ENCODE measurements around the gene ADAM23.

Gene ADAM23

DNA sequence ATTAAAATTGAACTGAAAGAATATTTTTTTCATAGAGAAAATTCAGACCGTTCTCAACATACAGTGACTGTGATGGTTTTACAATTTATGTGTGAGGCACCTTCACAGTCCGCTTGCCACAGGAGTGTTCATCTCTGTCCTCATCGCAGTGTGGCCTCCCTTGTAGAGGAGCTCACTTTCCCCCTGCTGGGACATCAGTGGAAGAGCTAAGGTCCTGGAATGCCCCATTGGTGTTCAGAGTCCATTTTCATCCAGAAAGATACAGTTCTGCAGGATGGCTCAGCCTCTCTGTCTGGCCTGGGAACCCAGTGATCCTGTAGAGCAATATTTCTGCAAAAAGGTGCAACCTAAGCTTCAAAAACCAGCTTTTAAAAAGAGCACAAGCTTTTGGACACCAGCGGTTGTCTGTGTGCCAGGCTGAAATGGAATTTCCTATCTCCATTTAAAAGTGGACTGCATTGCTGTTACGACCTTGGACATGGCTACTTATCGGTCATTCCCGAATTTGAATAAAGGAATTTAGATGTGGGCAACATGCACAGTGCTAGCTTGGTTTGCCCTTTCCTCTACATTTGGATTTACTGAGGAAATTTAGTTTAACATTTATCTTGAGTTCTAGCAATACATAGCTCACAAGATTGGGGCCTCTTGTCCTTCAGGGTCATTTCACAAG lies 172.2 kb downstream of the ADAM23 start:
- Histone ChIP-seq H3K4me3 (ENCODE audit: low read depth, low read length) (no peak overlapping the region), H3K27ac (no peak overlapping the region), H3K36me3 (no peaks in the 10 kb centered on the region), H3K27me3 (ENCODE audit: insufficient read depth, low read depth, severe bottlenecking) (no peaks in the 10 kb centered on the region), H3K9me3 (ENCODE audit: severe bottlenecking) (no peaks in the 10 kb centered on the region)
- DNase-seq = no peak
- TF ChIP-seq, protein P1, sequence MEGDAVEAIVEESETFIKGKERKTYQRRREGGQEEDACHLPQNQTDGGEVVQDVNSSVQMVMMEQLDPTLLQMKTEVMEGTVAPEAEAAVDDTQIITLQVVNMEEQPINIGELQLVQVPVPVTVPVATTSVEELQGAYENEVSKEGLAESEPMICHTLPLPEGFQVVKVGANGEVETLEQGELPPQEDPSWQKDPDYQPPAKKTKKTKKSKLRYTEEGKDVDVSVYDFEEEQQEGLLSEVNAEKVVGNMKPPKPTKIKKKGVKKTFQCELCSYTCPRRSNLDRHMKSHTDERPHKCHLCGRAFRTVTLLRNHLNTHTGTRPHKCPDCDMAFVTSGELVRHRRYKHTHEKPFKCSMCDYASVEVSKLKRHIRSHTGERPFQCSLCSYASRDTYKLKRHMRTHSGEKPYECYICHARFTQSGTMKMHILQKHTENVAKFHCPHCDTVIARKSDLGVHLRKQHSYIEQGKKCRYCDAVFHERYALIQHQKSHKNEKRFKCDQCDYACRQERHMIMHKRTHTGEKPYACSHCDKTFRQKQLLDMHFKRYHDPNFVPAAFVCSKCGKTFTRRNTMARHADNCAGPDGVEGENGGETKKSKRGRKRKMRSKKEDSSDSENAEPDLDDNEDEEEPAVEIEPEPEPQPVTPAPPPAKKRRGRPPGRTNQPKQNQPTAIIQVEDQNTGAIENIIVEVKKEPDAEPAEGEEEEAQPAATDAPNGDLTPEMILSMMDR (IDR thresholded peaks at IDR 0.05; ENCODE audit: low read depth, low read length) = no peak

DNA sequence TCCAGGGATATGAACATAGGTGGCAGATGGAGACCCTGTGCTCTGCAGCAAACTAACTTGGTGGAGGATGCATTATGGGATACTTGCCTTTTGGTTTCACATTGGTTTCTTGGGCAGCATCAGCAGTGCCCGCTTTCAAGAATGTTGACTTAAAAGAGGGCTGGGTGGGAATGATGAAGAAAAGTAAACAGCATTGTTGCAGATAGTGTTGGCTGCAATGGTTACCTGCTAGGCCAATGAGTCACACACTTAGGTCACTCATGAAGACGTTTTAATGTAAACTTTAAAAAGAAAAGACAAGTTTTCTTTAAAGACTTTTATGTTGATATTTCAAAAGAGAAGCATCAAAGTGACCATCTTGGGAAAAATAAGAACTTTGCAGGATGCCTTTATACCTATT lies 172.8 kb downstream of the ADAM23 start:
- no peak for DNase-seq

DNA sequence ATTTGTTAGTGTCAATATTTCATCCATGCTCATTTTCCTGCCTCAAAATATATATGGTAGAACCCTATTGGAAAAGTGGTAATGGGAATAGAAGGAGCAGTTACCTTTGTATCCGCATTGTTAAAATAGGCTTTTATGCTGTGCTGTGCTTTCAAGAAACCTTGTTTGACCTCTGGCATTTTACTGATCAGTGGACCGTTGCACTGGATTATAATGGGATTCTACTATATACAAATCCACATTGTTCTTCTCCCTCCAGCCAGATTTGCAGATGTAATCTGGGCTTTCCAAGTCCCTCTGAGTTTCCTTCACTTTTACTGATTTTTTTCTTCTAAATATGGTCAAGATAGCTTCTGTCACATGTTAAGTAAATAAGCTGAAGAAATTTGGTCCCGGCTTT lies 175.7 kb downstream of the ADAM23 start:
- no peak overlapping the region for H3K27ac ChIP-seq
- DNase-seq = no peak
- TF ChIP-seq, protein P1 (IDR thresholded peaks at IDR 0.05; ENCODE audit: low read depth, low read length) = no peak
- no peaks in the 10 kb centered on the region for H3K27me3 ChIP-seq (ENCODE audit: insufficient read depth, low read depth, severe bottlenecking)
- no peaks in the 10 kb centered on the region for H3K36me3 ChIP-seq
- H3K9me3 ChIP-seq (ENCODE audit: severe bottlenecking) = no peaks in the 10 kb centered on the region
- no peak overlapping the region for H3K4me3 ChIP-seq (ENCODE audit: low read depth, low read length)

More for the DNA sequence above, 172.8 kb downstream of the ADAM23 start:
- TF ChIP-seq, protein P1 (IDR thresholded peaks at IDR 0.05; ENCODE audit: low read depth, low read length) = no peak
- Histone ChIP-seq H3K36me3 (no peaks in the 10 kb centered on the region), H3K27me3 (ENCODE audit: insufficient read depth, low read depth, severe bottlenecking) (no peaks in the 10 kb centered on the region), H3K27ac (no peak overlapping the region), H3K4me3 (ENCODE audit: low read depth, low read length) (no peak overlapping the region), H3K9me3 (ENCODE audit: severe bottlenecking) (no peaks in the 10 kb centered on the region)

DNA sequence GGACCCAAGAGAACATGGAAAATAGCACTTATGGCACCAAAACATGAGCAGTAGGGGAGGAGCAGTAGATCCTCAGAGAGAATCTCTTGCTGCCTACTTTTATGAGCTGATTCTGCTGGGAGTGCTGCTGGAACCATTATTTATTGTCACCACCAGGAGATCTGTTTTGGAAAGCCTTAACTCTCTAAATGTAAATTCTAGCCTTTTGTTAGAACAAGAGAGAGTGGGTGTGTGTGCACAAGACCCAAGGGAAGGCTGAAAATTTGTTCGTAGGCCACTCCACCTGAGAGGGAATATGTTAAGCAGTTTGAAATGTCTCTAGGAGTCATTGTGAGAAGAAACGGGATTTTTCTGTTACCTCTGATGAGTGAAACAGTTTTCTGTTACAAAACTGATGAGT lies 182.8 kb downstream of the ADAM23 start:
- TF ChIP-seq, protein P1 (IDR thresholded peaks at IDR 0.05; ENCODE audit: low read depth, low read length) = no peak
- Histone ChIP-seq H3K4me3 (ENCODE audit: low read depth, low read length) (no peak overlapping the region), H3K27ac (no peak overlapping the region), H3K27me3 (ENCODE audit: insufficient read depth, low read depth, severe bottlenecking) (no peaks in the 10 kb centered on the region), H3K36me3 (no peaks in the 10 kb centered on the region), H3K9me3 (ENCODE audit: severe bottlenecking) (no peaks in the 10 kb centered on the region)
- no peak for DNase-seq

GRCh38 chr2:206627632-206628031 lies 184.3 kb downstream of the ADAM23 start:
- TF ChIP-seq, protein P1 (IDR thresholded peaks at IDR 0.05; ENCODE audit: low read depth, low read length) = no peak
- no peaks in the 10 kb centered on the region for H3K36me3 ChIP-seq
- no peak overlapping the region for H3K27ac ChIP-seq
- no peaks in the 10 kb centered on the region for H3K9me3 ChIP-seq (ENCODE audit: severe bottlenecking)
- no peaks in the 10 kb centered on the region for H3K27me3 ChIP-seq (ENCODE audit: insufficient read depth, low read depth, severe bottlenecking)
- H3K4me3 ChIP-seq (ENCODE audit: low read depth, low read length) = no peak overlapping the region
- DNase-seq = no peak

DNA sequence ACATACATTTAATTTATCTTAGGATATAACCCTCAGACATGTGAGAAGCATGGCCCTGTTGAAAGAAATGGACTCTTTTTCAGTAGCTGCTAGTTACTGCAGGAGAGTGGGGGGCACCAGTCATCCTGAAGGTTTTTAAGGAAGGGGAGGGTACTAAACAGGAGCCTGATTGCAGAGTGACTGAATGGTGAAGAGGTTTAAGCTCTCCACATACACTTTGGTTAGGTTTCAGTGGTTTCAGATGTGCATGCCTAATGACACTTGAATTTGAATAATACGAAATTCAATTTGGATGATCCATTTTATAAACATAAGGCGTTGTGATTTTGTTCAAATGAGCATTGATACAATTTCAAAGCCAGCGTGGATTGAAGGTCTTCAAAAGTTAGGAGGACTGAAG lies 188.0 kb downstream of the ADAM23 start:
- no peaks in the 10 kb centered on the region for H3K36me3 ChIP-seq
- H3K4me3 ChIP-seq (ENCODE audit: low read depth, low read length) = no peak overlapping the region
- no peak for DNase-seq
- TF ChIP-seq, protein P1 (IDR thresholded peaks at IDR 0.05; ENCODE audit: low read depth, low read length) = no peak
- no peaks in the 10 kb centered on the region for H3K27me3 ChIP-seq (ENCODE audit: insufficient read depth, low read depth, severe bottlenecking)
- no peak overlapping the region for H3K27ac ChIP-seq
- H3K9me3 ChIP-seq (ENCODE audit: severe bottlenecking) = no peaks in the 10 kb centered on the region
